Measurements from ENCODE around the gene TPBGL. TPM values are rescaled to one million over a fixed set of nuclear protein-coding genes. Genes with fewer than 3 reads are reported as not detected.
A peak's percentile ranks its signal among the peaks of the same experiment; 100 is the strongest.

TPBGL gene
- polyA plus RNA-seq, 3 donors = not detected

DNA sequence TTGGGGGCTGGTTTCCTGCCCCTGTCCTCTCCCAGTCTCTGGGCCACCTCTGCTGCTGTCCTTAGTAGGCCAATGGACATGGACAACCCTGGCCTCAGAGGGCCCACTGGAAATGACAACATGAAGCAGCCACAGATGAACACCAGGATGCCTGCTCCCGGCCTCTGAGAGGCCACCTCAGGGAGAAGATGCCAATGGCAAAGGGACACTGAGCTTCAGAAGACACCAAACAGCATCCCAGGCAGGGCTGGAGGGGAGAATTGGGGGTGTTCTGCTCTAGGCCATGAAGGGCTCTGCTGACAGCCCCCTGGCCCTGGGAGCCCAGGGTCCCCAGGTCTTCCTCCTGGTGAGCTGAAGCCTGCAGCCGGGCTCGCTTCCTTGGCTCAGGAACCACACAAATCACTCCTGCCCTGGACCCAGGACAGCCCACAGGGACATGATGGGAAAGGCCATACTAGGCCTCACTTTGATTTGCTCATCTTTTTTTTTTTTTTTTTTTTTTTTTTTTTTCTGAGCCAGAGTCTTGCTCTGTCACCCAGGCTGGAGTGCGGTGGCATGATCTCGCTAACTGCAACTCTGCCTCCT is 45.3 kb downstream of the TPBGL start:
- TF ChIP-seq, protein P1, sequence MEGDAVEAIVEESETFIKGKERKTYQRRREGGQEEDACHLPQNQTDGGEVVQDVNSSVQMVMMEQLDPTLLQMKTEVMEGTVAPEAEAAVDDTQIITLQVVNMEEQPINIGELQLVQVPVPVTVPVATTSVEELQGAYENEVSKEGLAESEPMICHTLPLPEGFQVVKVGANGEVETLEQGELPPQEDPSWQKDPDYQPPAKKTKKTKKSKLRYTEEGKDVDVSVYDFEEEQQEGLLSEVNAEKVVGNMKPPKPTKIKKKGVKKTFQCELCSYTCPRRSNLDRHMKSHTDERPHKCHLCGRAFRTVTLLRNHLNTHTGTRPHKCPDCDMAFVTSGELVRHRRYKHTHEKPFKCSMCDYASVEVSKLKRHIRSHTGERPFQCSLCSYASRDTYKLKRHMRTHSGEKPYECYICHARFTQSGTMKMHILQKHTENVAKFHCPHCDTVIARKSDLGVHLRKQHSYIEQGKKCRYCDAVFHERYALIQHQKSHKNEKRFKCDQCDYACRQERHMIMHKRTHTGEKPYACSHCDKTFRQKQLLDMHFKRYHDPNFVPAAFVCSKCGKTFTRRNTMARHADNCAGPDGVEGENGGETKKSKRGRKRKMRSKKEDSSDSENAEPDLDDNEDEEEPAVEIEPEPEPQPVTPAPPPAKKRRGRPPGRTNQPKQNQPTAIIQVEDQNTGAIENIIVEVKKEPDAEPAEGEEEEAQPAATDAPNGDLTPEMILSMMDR (IDR thresholded peaks at IDR 0.05) = no peak
- peaks cover 80 to 100% of the 10 kb centered on the region in 2 donors for H3K36me3 Mint-ChIP-seq
- no peak overlapping the region for H2AFZ ChIP-seq (ENCODE audit: insufficient read depth, low read depth, low read length, poor library complexity, severe bottlenecking)
- WGBS (ENCODE audit: insufficient coverage) = 100% methylated on average over 2 of the region's 5 CpGs
- no peaks in the 10 kb centered on the region for H3K9me3 ChIP-seq (replicated peaks in 1 of 2; ENCODE audit: control insufficient read depth in 1 of 2, insufficient read depth in 1 of 2, low read length in 2 of 2)
- H3K4me2 ChIP-seq (replicated peaks; ENCODE audit: extremely low read depth, low read length, poor library complexity, severe bottlenecking) = no peak overlapping the region
- peak overlapping the region in 2 of 7 donors; percentile 73 to 81 for H3K27ac Mint-ChIP-seq
- H3K4me1 ChIP-seq (ENCODE audit: control insufficient read depth in 1 of 2, insufficient read depth in 2 of 2, low read length in 2 of 2) = no peaks in the 10 kb centered on the region
- no peak overlapping the region for H3K4me3 Mint-ChIP-seq
- peaks cover 0 to under 1% (median 0%) of the 10 kb centered on the region in 7 donors for H3K9me3 Mint-ChIP-seq
- H3K79me2 ChIP-seq (ENCODE audit: insufficient read depth, low read length) = peaks cover 36% of the 10 kb centered on the region
- H3K4me1 Mint-ChIP-seq = peaks cover 3% of the 10 kb centered on the region
- H3K27me3 Mint-ChIP-seq (ENCODE audit: low read depth in 3 of 3) = peaks cover 0 to 2% (median 2%) of the 10 kb centered on the region in 3 donors
- H3K27me3 ChIP-seq (ENCODE audit: control insufficient read depth in 2 of 2, insufficient read depth in 2 of 2, low read length in 2 of 2) = no peaks in the 10 kb centered on the region
- H3K4me3 ChIP-seq (replicated peaks in 1 of 3; ENCODE audit: low read depth in 2 of 3, low read length in 3 of 3) = no peak overlapping the region
- intact Hi-C loops (cut with micrococcal nuclease) = no loop called here
- no peak for DNase-seq
- H3K27ac ChIP-seq (ENCODE audit: low read depth in 1 of 2, low read length in 2 of 2) = peak overlapping the region in 1 of 2 donors; percentile 14
- H4K20me1 ChIP-seq (ENCODE audit: insufficient read depth, low read length) = peaks cover 100% of the 10 kb centered on the region
- H3K36me3 ChIP-seq (replicated peaks in 1 of 2; ENCODE audit: control insufficient read depth in 1 of 2, insufficient read depth in 2 of 2, low read length in 2 of 2) = peaks cover 90 to 100% of the 10 kb centered on the region in 2 donors
- no peak overlapping the region for H3K9ac ChIP-seq (ENCODE audit: insufficient read depth, low read length, poor library complexity, severe bottlenecking)

DNA sequence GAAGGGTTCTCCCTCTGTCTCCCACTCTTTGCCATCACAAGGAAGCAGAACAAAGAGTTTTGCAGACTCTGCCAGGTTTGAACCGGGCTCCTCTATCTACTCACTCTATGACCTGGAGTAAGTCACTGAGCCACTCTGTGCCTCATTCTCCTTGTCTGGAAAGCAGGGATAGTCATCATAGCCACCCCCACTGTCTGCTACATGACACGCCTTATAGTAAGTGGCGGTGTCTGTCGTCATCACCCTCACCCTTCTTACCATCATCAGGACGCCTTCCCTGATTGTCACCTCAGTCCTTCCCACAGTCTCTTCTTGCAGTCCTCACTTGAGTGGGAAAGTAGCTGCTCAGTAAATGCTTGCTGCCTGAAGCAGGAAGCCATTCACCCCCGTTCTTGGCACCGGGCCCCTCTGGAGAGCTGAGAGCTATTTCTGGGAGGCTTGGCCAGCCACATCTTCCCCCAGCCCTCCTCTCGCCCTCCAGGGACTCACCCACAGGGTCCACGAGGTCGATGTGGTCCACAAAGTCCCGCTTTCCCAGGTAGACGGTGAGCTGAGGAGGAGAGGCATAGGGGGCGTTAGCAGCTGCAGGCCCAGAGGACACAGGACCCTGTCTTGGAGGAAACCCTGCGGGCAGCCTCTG is 46.4 kb downstream of the TPBGL start:
- intact Hi-C loops (cut with micrococcal nuclease) = no loop called here
- peaks cover 84 to 98% of the 10 kb centered on the region in 2 donors for H3K36me3 ChIP-seq (replicated peaks in 1 of 2; ENCODE audit: control insufficient read depth in 1 of 2, insufficient read depth in 2 of 2, low read length in 2 of 2)
- H3K9me3 Mint-ChIP-seq = no peaks in the 10 kb centered on the region
- peaks cover 3% of the 10 kb centered on the region for H3K4me1 Mint-ChIP-seq
- H2AFZ ChIP-seq (ENCODE audit: insufficient read depth, low read depth, low read length, poor library complexity, severe bottlenecking) = no peak overlapping the region
- no peak overlapping the region for H3K4me3 Mint-ChIP-seq
- DNase-seq = no peak
- no peaks in the 10 kb centered on the region for H3K4me1 ChIP-seq (ENCODE audit: control insufficient read depth in 1 of 2, insufficient read depth in 2 of 2, low read length in 2 of 2)
- no peak overlapping the region for H3K9ac ChIP-seq (ENCODE audit: insufficient read depth, low read length, poor library complexity, severe bottlenecking)
- H3K27ac ChIP-seq (ENCODE audit: low read depth in 1 of 2, low read length in 2 of 2) = no peak overlapping the region
- H3K4me2 ChIP-seq (replicated peaks; ENCODE audit: extremely low read depth, low read length, poor library complexity, severe bottlenecking) = no peak overlapping the region
- no peaks in the 10 kb centered on the region for H3K27me3 ChIP-seq (ENCODE audit: control insufficient read depth in 2 of 2, insufficient read depth in 2 of 2, low read length in 2 of 2)
- H4K20me1 ChIP-seq (ENCODE audit: insufficient read depth, low read length) = peaks cover 100% of the 10 kb centered on the region
- 87% methylated on average over 3 of the region's 14 CpGs for WGBS (ENCODE audit: insufficient coverage)
- peaks cover 75 to 98% of the 10 kb centered on the region in 2 donors for H3K36me3 Mint-ChIP-seq
- no peak overlapping the region for H3K4me3 ChIP-seq (replicated peaks in 1 of 3; ENCODE audit: low read depth in 2 of 3, low read length in 3 of 3)
- H3K79me2 ChIP-seq (ENCODE audit: insufficient read depth, low read length) = peaks cover 45% of the 10 kb centered on the region
- TF ChIP-seq, protein P1 (IDR thresholded peaks at IDR 0.05) = no peak
- no peaks in the 10 kb centered on the region for H3K9me3 ChIP-seq (replicated peaks in 1 of 2; ENCODE audit: control insufficient read depth in 1 of 2, insufficient read depth in 1 of 2, low read length in 2 of 2)
- peaks cover 0 to 2% (median 2%) of the 10 kb centered on the region in 3 donors for H3K27me3 Mint-ChIP-seq (ENCODE audit: low read depth in 3 of 3)
- no peak overlapping the region for H3K27ac Mint-ChIP-seq

Measured in CD14-positive monocyte (primary cell).